ENCODE measurements around the gene NAAA. TPM values are rescaled to one million over a fixed set of nuclear protein-coding genes. Genes with fewer than 3 reads are reported as not detected.
A peak's percentile ranks its signal among the peaks of the same experiment; 100 is the strongest.

The NAAA gene
- total and polyA plus RNA-seq, 4 donors = 8.1 to 47.3 (median 29.7) TPM

GRCh38 chr4:75922588-75922987, 18.2 kb downstream of the NAAA start:
- no peak for DNase-seq
- Histone ChIP-seq H3K27me3 (ENCODE audit: control insufficient read depth in 3 of 3, insufficient read depth in 3 of 3, low read length in 2 of 3) (no peaks in the 10 kb centered on the region), H3K36me3 (ENCODE audit: control insufficient read depth in 4 of 4, insufficient read depth in 4 of 4, low read length in 4 of 4) (peaks cover 0 to 13% (median 0%) of the 10 kb centered on the region in 4 donors), H3K27ac (ENCODE audit: low read depth in 1 of 2, low read length in 1 of 2) (no peak overlapping the region), H3K4me1 (ENCODE audit: control insufficient read depth in 5 of 5, insufficient read depth in 5 of 5, low read length in 5 of 5) (no peaks in the 10 kb centered on the region), H3K4me3 (no peak overlapping the region), H3K9ac (ENCODE audit: insufficient read depth in 1 of 2, low read length in 2 of 2) (no peak overlapping the region), H3K9me3 (ENCODE audit: control insufficient read depth in 4 of 4, insufficient read depth in 3 of 4, low read length in 3 of 4) (no peaks in the 10 kb centered on the region)
- no peak for TF ChIP-seq CTCF (IDR thresholded peaks at IDR 0.05; ENCODE audit: control extremely low read depth, extremely low read depth)
- 38 to 58% methylated on average over 1 of the region's 1 CpG for WGBS, 2 donors
- ATAC-seq (ENCODE audit: insufficient read depth, low FRiP score) = no peak

GRCh38 chr4:75921910-75922309, 18.9 kb downstream of the NAAA start:
- Histone ChIP-seq H3K9me3 (ENCODE audit: control insufficient read depth in 4 of 4, insufficient read depth in 3 of 4, low read length in 3 of 4) (no peaks in the 10 kb centered on the region), H3K27ac (ENCODE audit: low read depth in 1 of 2, low read length in 1 of 2) (no peak overlapping the region), H3K4me3 (no peak overlapping the region), H3K27me3 (ENCODE audit: control insufficient read depth in 3 of 3, insufficient read depth in 3 of 3, low read length in 2 of 3) (no peaks in the 10 kb centered on the region), H3K36me3 (ENCODE audit: control insufficient read depth in 4 of 4, insufficient read depth in 4 of 4, low read length in 4 of 4) (peaks cover 0 to 16% (median 0%) of the 10 kb centered on the region in 4 donors), H3K9ac (ENCODE audit: insufficient read depth in 1 of 2, low read length in 2 of 2) (no peak overlapping the region), H3K4me1 (ENCODE audit: control insufficient read depth in 5 of 5, insufficient read depth in 5 of 5, low read length in 5 of 5) (no peaks in the 10 kb centered on the region)
- DNase-seq (no peak), ATAC-seq (ENCODE audit: insufficient read depth, low FRiP score) (no peak)
- no peak for TF ChIP-seq CTCF (IDR thresholded peaks at IDR 0.05; ENCODE audit: control extremely low read depth, extremely low read depth)
- WGBS, 2 donors = 92 to 96% methylated on average over 2 of the region's 2 CpGs

- H3K9ac ChIP-seq (ENCODE audit: insufficient read depth in 1 of 2, low read length in 2 of 2) = no peak overlapping the region
- TF ChIP-seq CTCF (IDR thresholded peaks at IDR 0.05; ENCODE audit: control extremely low read depth, extremely low read depth) = no peak
- no peak overlapping the region for H3K27ac ChIP-seq (ENCODE audit: low read depth in 1 of 2, low read length in 1 of 2)
- DNase-seq = no peak
- no peak for ATAC-seq (ENCODE audit: insufficient read depth, low FRiP score)
- H3K4me1 ChIP-seq (ENCODE audit: control insufficient read depth in 5 of 5, insufficient read depth in 5 of 5, low read length in 5 of 5) = no peaks in the 10 kb centered on the region
- H3K27me3 ChIP-seq (ENCODE audit: control insufficient read depth in 3 of 3, insufficient read depth in 3 of 3, low read length in 2 of 3) = no peaks in the 10 kb centered on the region
- H3K36me3 ChIP-seq (ENCODE audit: control insufficient read depth in 4 of 4, insufficient read depth in 4 of 4, low read length in 4 of 4) = peaks cover 0 to 16% (median 0%) of the 10 kb centered on the region in 4 donors
- H3K4me3 ChIP-seq = no peak overlapping the region
- 93 to 96% methylated on average over 4 of the region's 4 CpGs for WGBS, 2 donors
- H3K9me3 ChIP-seq (ENCODE audit: control insufficient read depth in 4 of 4, insufficient read depth in 3 of 4, low read length in 3 of 4) = no peaks in the 10 kb centered on the region
Measured at GRCh38 chr4:75920327-75920726, 20.5 kb downstream of the NAAA start.

GRCh38 chr4:75919920-75920319, 20.9 kb downstream of the NAAA start:
- DNase-seq (peak; percentile 55 to 72 (median 65)), ATAC-seq (ENCODE audit: insufficient read depth, low FRiP score) (no peak)
- WGBS, 2 donors = 64 to 69% methylated on average over 3 of the region's 3 CpGs
- Histone ChIP-seq H3K27me3 (ENCODE audit: control insufficient read depth in 3 of 3, insufficient read depth in 3 of 3, low read length in 2 of 3) (no peaks in the 10 kb centered on the region), H3K27ac (ENCODE audit: low read depth in 1 of 2, low read length in 1 of 2) (no peak overlapping the region), H3K36me3 (ENCODE audit: control insufficient read depth in 4 of 4, insufficient read depth in 4 of 4, low read length in 4 of 4) (peaks cover 0 to 16% (median 0%) of the 10 kb centered on the region in 4 donors), H3K4me3 (no peak overlapping the region), H3K4me1 (ENCODE audit: control insufficient read depth in 5 of 5, insufficient read depth in 5 of 5, low read length in 5 of 5) (no peaks in the 10 kb centered on the region), H3K9me3 (ENCODE audit: control insufficient read depth in 4 of 4, insufficient read depth in 3 of 4, low read length in 3 of 4) (no peaks in the 10 kb centered on the region), H3K9ac (ENCODE audit: insufficient read depth in 1 of 2, low read length in 2 of 2) (no peak overlapping the region)
- TF ChIP-seq CTCF (IDR thresholded peaks at IDR 0.05; ENCODE audit: control extremely low read depth, extremely low read depth) = no peak
